Pancreas (tissue), 10 donors: ENCODE results near the gene NBEA. TPM values are rescaled to one million over a fixed set of nuclear protein-coding genes. Genes with fewer than 3 reads are reported as not detected.

Source experiments
- ATAC-seq, 4 donors: fragments of 200-7000 bp; cut with Tn5 transposase; one replicate each; pipeline versions ENCODE4 v1.8.0 to v1.9.1; 2020; ENCODE audit warnings: mild to moderate bottlenecking in 4 of 4, moderate library complexity in 4 of 4
- DNase-seq, 6 donors: peaks; one replicate each; pipeline ENCODE4 v3.0.0-alpha.2; 2020
- FAIRE-seq: peaks from 2 replicates; lab custom pipeline; 2012; peaks lifted over from hg19 to GRCh38; lab: Jason Lieb, UNC
- H3K27ac ChIP-seq, 4 donors: fragments of 200-600 bp; sonication (generic); 1 replicate in 3 of 4; 2 replicates in 1 of 4; pipeline versions ENCODE4 v1.5.0 to v1.8.0; 2020
- H3K27me3 ChIP-seq, 4 donors: fragments of 200-600 bp; one replicate each; pipeline ENCODE4 v1.8.0; 2021
- H3K36me3 ChIP-seq, 3 donors: fragments of 200-600 bp; sonication (generic) in 1 of 3; one replicate each; pipeline versions ENCODE4 v1.5.0 to v1.8.0; 2020 to 2021
- H3K4me1 ChIP-seq, 3 donors: fragments of 200-600 bp; one replicate each; pipeline ENCODE4 v1.8.0; 2021
- H3K4me3 ChIP-seq, 4 donors: fragments of 200-600 bp; sonication (generic) in 2 of 4; one replicate each; pipeline versions ENCODE4 v1.5.0 to v1.8.0; 2020 to 2021
- H3K9me3 ChIP-seq, 4 donors: fragments of 200-600 bp; one replicate each; pipeline ENCODE4 v1.8.0; 2021
- CTCF ChIP-seq, 4 donors: fragments of 200-600 bp; sonication (generic) in 3 of 4; IDR thresholded peaks; one replicate each; pipeline versions ENCODE4 v1.5.0 to v1.8.0; 2021; ENCODE audit warnings: antibody characterized with exemption in 4 of 4
- WGBS, 2 donors: extraction: QIAGEN DNeasy Blood & Tissue Kit; methylation state at CpG; one replicate each; pipeline ENCODE4 v1.1.7; 2013; 5-methylcytosine and 5-hydroxymethylcytosine counted together
- intact Hi-C, 3 donors: fragments of 100-400 bp; cut with DNase I; formaldehyde crosslinking; loops; one replicate each; pipeline versions ENCODE4 v1.11.1 to v1.14.2; 2022
- polyA plus RNA-seq, 2 donors: library from polyadenylated mRNA; stranded (reverse); fragments of 200-250 nt; gene quantifications; one replicate each; pipeline ENCODE4 v1.2.3, GENCODE V29; 2013
- total RNA-seq, 6 donors: library from RNA; stranded (reverse); fragmentation: NEBNext Ultra II Directional in 4 of 6; extraction: Animal tissue kit (Norgen Biotek cat#: 25700) in 4 of 6; gene quantifications; one replicate each; pipeline versions ENCODE4 v1.2.1 to v1.2.4, GENCODE V29; 2021 to 2023
- donor health status: healthy with polysubstance abuse.
- donor health status: DM: no; HTN: no; CAD: no; lungs with moderate emphysema.
- donor health status: DM: no; HTN: no; CAD: no.
- donor health status: control.
- donor health status: control.
- donor health status: Bipolar disorder and iron deficiency.
- donor health status: DM: yes; HTN: yes; CAD: no.
- donor health status: DM: no; HTN: no; CAD: no.
- donor health status: DM: no; HTN: no; CAD: no.
- donor health status: DM: yes; HTN: yes; CAD: no.

NBEA gene
- total and polyA plus RNA-seq, 8 donors = 2.4 to 10.4 (median 4.8) TPM

GRCh38 chr13:35565273-35565672, 623.2 kb downstream of the NBEA start:
- H3K9me3 ChIP-seq = no peaks in the 10 kb centered on the region
- 89 to 95% methylated on average over 1 of the region's 1 CpG for WGBS, 2 donors
- H3K4me3 ChIP-seq = no peak overlapping the region
- H3K36me3 ChIP-seq = no peaks in the 10 kb centered on the region
- FAIRE-seq (no peak), ATAC-seq (no peak), DNase-seq (no peak)
- TF ChIP-seq CTCF (IDR thresholded peaks at IDR 0.05) = no peak
- intact Hi-C loops = no loop called here
- no peaks in the 10 kb centered on the region for H3K27me3 ChIP-seq
- H3K4me1 ChIP-seq = no peaks in the 10 kb centered on the region
- no peak overlapping the region for H3K27ac ChIP-seq

DNA sequence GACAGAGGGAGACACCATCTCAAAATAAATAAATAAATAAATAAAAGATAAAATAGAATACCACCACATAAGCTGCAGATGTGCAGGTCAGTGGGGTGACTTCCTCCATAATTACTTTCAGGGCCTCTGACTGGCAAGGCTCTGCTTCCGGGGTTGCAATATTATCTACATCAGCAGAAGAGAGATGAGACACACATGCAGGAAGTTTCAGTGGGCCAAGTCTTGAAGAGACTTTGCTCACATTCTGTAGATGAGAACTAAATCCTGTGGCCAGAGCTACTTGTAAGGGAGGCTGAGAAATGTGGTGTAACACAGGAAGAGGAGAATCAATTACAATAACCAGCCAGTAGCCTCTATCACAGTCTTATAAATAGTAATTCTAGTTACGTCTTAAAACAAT, 624.3 kb downstream of the NBEA start:
- WGBS, 2 donors = 92 to 96% methylated on average over 2 of the region's 2 CpGs
- no peaks in the 10 kb centered on the region for H3K27me3 ChIP-seq
- DNase-seq = no peak
- H3K4me1 ChIP-seq = no peaks in the 10 kb centered on the region
- intact Hi-C loops = no loop called here
- H3K27ac ChIP-seq = no peak overlapping the region
- no peak for FAIRE-seq
- TF ChIP-seq CTCF (IDR thresholded peaks at IDR 0.05) = no peak
- H3K9me3 ChIP-seq = no peaks in the 10 kb centered on the region
- no peaks in the 10 kb centered on the region for H3K36me3 ChIP-seq
- ATAC-seq = no peak
- H3K4me3 ChIP-seq = no peak overlapping the region

- Histone ChIP-seq H3K36me3 (no peaks in the 10 kb centered on the region), H3K4me3 (no peak overlapping the region), H3K9me3 (no peaks in the 10 kb centered on the region), H3K27me3 (no peaks in the 10 kb centered on the region), H3K27ac (no peak overlapping the region), H3K4me1 (no peaks in the 10 kb centered on the region)
- no peak for TF ChIP-seq CTCF (IDR thresholded peaks at IDR 0.05)
- no peak for ATAC-seq
- no peak for FAIRE-seq
- no peak for DNase-seq
- 94 to 96% methylated on average over 3 of the region's 3 CpGs for WGBS, 2 donors
- intact Hi-C loops = no loop called here
These were observed 625.4 kb downstream of the NBEA start for GRCh38 chr13:35567406-35567980.

DNA sequence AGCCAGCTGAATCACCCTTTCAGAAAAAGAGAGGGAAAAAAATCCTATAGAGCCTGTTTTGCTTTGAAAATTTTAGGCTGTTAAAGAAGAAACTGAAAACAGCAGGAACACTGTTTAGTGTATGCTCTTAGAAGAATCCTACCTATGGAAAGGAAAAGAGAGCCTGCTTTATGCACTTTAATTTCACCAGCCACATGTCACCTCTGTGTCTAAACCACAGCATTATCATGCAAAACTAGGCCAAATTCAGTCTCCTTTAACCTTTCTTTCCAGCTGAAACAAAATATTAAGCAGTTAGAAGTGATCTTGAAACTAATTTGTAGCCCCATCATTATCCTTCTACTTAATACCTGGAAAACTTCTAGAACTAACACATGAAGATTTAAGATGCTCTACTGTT, 631.6 kb downstream of the NBEA start:
- intact Hi-C loops = no loop called here
- no peak for TF ChIP-seq CTCF (IDR thresholded peaks at IDR 0.05)
- DNase-seq = no peak
- no peak overlapping the region for H3K27ac ChIP-seq
- H3K4me1 ChIP-seq = no peaks in the 10 kb centered on the region
- FAIRE-seq = no peak
- ATAC-seq = no peak
- H3K4me3 ChIP-seq = no peak overlapping the region
- no peaks in the 10 kb centered on the region for H3K27me3 ChIP-seq
- H3K9me3 ChIP-seq = no peaks in the 10 kb centered on the region
- no peaks in the 10 kb centered on the region for H3K36me3 ChIP-seq

DNA sequence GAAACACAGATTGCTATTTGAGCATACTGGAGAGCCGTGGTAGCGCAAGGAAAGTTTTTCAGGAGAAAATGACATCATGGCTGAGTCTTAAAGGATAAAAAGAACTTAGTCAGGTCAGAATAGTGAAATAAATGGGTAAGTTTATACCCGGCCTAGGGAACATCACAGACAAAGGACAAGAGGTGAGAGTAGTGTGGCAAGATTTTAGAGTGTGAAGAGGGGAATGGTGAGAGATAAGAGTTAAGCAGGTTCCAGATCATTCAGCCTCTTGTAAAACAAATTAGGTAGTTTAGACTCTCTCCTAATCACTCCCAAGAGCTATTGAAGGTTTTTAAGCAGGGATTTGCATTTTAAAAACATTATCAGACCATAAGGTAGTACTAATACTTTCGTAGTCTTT, 650.4 kb downstream of the NBEA start:
- no peak overlapping the region for H3K4me3 ChIP-seq
- no peak for DNase-seq
- H3K9me3 ChIP-seq = no peaks in the 10 kb centered on the region
- intact Hi-C loops = no loop called here
- no peak overlapping the region for H3K27ac ChIP-seq
- no peaks in the 10 kb centered on the region for H3K4me1 ChIP-seq
- TF ChIP-seq CTCF (IDR thresholded peaks at IDR 0.05) = no peak
- no peaks in the 10 kb centered on the region for H3K27me3 ChIP-seq
- H3K36me3 ChIP-seq = no peaks in the 10 kb centered on the region
- WGBS, 2 donors = 83 to 84% methylated on average over 4 of the region's 4 CpGs
- FAIRE-seq = no peak
- no peak for ATAC-seq
